Caki2 (cell line): ENCODE data around the gene GPR55. TPM values are rescaled to one million over a fixed set of nuclear protein-coding genes. Genes with fewer than 3 reads are reported as not detected.

Experiments
- DNase-seq: peaks from one replicate; pipeline ENCODE4 v3.0.0-alpha.2; 2015; ENCODE audit warnings: low read depth
- in situ Hi-C: cut with HindIII; loops from 2 replicates; pipeline ENCODE4 v1.10.0; 2016; ENCODE audit warnings: low sequenced_read_pairs, low pct_unique_long_range_greater_than_20kb, mixed read lengths
- total RNA-seq: library from RNA; depleted of rRNA; stranded (reverse); fragments of >200 nt; shearing (Covaris generic); gene quantifications from 2 replicates; pipeline ENCODE4 v1.2.3, GENCODE V29; 2014; ENCODE audit warnings: low replicate concordance

The GPR55 gene
- total RNA-seq, 1 experiment from 2014 or later = 0.03 TPM

GRCh38 chr2:230895536-230896345 is 29.3 kb downstream of the GPR55 start:
- in situ Hi-C loops = no loop called here
- peak; percentile 14 for DNase-seq

- in situ Hi-C loops = no loop called here
- no peak for DNase-seq
These were observed 30.9 kb downstream of the GPR55 start for GRCh38 chr2:230893841-230894781.

GRCh38 chr2:230893338-230893737 is 31.7 kb downstream of the GPR55 start:
- no peak for DNase-seq
- in situ Hi-C loops = no loop called here

GRCh38 chr2:230891509-230891908 is 33.5 kb downstream of the GPR55 start:
- in situ Hi-C loops = no loop called here
- DNase-seq = no peak

- DNase-seq = no peak
- in situ Hi-C loops = no loop called here
These were observed 34.0 kb downstream of the GPR55 start for GRCh38 chr2:230891064-230891463.

- no peak for DNase-seq
- in situ Hi-C loops = no loop called here
These were observed 34.4 kb downstream of the GPR55 start for GRCh38 chr2:230890646-230891045.

- DNase-seq = no peak
- in situ Hi-C loops = no loop called here
These were observed 35.0 kb downstream of the GPR55 start for GRCh38 chr2:230889911-230890601.

GRCh38 chr2:230888824-230889400 is 36.1 kb downstream of the GPR55 start:
- in situ Hi-C loops = no loop called here
- DNase-seq = no peak

- DNase-seq = no peak
- in situ Hi-C loops = no loop called here
These were observed 37.7 kb downstream of the GPR55 start for GRCh38 chr2:230887342-230887741.

- no peak for DNase-seq
- in situ Hi-C loops = no loop called here
These were observed 38.4 kb downstream of the GPR55 start for GRCh38 chr2:230886671-230887071.

GRCh38 chr2:230886206-230886605 is 38.8 kb downstream of the GPR55 start:
- no peak for DNase-seq
- in situ Hi-C loops = no loop called here

GRCh38 chr2:230885463-230886130 is 39.4 kb downstream of the GPR55 start:
- in situ Hi-C loops = no loop called here
- DNase-seq = no peak

GRCh38 chr2:230881840-230882239 is 43.2 kb downstream of the GPR55 start:
- DNase-seq = no peak
- in situ Hi-C loops = no loop called here

- in situ Hi-C loops = no loop called here
- DNase-seq = no peak
These were observed 45.2 kb downstream of the GPR55 start for GRCh38 chr2:230879891-230880290.

- in situ Hi-C loops = no loop called here
These were observed 45.7 kb downstream of the GPR55 start for GRCh38 chr2:230879271-230879882.

GRCh38 chr2:230878599-230879188 is 46.3 kb downstream of the GPR55 start:
- in situ Hi-C loops = no loop called here
- no peak for DNase-seq

More at GRCh38 chr2:230879271-230879882, 45.7 kb downstream of the GPR55 start:
- DNase-seq = no peak
